H1 (cell line): ENCODE results near the gene PTPRC. TPM values are rescaled to one million over a fixed set of nuclear protein-coding genes. Genes with fewer than 3 reads are reported as not detected.

Experiments
- EGR1 ChIP-seq: IDR thresholded peaks from 2 replicates; pipeline ENCODE4 v1.6.1; 2011; ENCODE audit warnings: low read depth, low read length, borderline replicate concordance
- FOSL1 ChIP-seq: IDR thresholded peaks from 2 replicates; pipeline ENCODE4 v1.6.1; 2011; ENCODE audit warnings: mild to moderate bottlenecking, low read depth, low read length, moderate library complexity; ENCODE audit not compliant: insufficient read depth
- GTF2F1 ChIP-seq: IDR thresholded peaks from 2 replicates; pipeline ENCODE4 v1.6.1; 2012; ENCODE audit warnings: low read depth, low read length, improper control_type of control experiment, borderline replicate concordance
- SP4 ChIP-seq: IDR thresholded peaks from 2 replicates; pipeline ENCODE4 v1.6.1; 2012; ENCODE audit warnings: low read length, inconsistent platforms
- polyA plus RNA-seq, 7 experiments: library from polyadenylated mRNA; depleted of rRNA in 3 of 7; stranded (reverse) in 5 of 7; unstranded in 2 of 7; fragments of >200 nt in 5 of 7; fragments of 200-250 nt in 2 of 7; gene quantifications; 1 replicate in 5 of 7; 2 replicates in 1 of 7; 4 replicates in 1 of 7; pipeline versions ENCODE4 v1.2.1 to v1.2.3, GENCODE V29; 2011 to 2013; ENCODE audit warnings: missing spikeins in 2 of 7, mixed read lengths in 2 of 7
- total RNA-seq: library from RNA; stranded (reverse); fragmentation: NEBNext Ultra II Directional; extraction: Animal tissue kit (Norgen Biotek cat#: 25700); gene quantifications from 2 replicates; pipeline ENCODE4 v1.2.1, GENCODE V29; 2021
- TF ChIP-seq, protein P1 (sequence below): fragments of 300-600 bp; sonication (generic); IDR thresholded peaks from 2 replicates; pipeline ENCODE4 v1.7.1; 2012; ENCODE audit warnings: low read length, moderate library complexity, mild to moderate bottlenecking, inconsistent platforms; ENCODE audit not compliant: insufficient replicate concordance

PTPRC gene
- total and polyA plus RNA-seq, 2 of the 8 experiments (the other 6 are each of a cell fraction or from before 2014, with no cell fraction given), result 0.05 TPM; not detected in 1

DNA sequence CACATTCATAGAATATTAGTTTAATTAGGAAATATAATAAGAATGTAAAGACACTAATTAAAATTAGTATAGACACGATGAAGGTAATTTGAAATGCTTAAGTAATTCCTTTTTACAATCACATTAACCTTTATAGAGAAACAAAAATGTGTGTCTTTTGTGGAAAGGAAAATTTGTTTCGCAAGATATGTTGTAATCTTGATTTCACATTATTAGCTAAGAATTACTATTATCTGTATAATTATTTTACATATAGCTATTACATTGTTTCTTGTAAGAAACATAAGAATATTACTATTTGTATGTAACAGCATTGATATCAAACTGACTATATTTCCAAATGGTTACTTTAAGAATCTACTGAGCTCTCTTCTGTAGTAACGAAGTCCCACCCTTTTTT is 111.2 kb downstream of the PTPRC start (continued):
- TF ChIP-seq, protein P1, sequence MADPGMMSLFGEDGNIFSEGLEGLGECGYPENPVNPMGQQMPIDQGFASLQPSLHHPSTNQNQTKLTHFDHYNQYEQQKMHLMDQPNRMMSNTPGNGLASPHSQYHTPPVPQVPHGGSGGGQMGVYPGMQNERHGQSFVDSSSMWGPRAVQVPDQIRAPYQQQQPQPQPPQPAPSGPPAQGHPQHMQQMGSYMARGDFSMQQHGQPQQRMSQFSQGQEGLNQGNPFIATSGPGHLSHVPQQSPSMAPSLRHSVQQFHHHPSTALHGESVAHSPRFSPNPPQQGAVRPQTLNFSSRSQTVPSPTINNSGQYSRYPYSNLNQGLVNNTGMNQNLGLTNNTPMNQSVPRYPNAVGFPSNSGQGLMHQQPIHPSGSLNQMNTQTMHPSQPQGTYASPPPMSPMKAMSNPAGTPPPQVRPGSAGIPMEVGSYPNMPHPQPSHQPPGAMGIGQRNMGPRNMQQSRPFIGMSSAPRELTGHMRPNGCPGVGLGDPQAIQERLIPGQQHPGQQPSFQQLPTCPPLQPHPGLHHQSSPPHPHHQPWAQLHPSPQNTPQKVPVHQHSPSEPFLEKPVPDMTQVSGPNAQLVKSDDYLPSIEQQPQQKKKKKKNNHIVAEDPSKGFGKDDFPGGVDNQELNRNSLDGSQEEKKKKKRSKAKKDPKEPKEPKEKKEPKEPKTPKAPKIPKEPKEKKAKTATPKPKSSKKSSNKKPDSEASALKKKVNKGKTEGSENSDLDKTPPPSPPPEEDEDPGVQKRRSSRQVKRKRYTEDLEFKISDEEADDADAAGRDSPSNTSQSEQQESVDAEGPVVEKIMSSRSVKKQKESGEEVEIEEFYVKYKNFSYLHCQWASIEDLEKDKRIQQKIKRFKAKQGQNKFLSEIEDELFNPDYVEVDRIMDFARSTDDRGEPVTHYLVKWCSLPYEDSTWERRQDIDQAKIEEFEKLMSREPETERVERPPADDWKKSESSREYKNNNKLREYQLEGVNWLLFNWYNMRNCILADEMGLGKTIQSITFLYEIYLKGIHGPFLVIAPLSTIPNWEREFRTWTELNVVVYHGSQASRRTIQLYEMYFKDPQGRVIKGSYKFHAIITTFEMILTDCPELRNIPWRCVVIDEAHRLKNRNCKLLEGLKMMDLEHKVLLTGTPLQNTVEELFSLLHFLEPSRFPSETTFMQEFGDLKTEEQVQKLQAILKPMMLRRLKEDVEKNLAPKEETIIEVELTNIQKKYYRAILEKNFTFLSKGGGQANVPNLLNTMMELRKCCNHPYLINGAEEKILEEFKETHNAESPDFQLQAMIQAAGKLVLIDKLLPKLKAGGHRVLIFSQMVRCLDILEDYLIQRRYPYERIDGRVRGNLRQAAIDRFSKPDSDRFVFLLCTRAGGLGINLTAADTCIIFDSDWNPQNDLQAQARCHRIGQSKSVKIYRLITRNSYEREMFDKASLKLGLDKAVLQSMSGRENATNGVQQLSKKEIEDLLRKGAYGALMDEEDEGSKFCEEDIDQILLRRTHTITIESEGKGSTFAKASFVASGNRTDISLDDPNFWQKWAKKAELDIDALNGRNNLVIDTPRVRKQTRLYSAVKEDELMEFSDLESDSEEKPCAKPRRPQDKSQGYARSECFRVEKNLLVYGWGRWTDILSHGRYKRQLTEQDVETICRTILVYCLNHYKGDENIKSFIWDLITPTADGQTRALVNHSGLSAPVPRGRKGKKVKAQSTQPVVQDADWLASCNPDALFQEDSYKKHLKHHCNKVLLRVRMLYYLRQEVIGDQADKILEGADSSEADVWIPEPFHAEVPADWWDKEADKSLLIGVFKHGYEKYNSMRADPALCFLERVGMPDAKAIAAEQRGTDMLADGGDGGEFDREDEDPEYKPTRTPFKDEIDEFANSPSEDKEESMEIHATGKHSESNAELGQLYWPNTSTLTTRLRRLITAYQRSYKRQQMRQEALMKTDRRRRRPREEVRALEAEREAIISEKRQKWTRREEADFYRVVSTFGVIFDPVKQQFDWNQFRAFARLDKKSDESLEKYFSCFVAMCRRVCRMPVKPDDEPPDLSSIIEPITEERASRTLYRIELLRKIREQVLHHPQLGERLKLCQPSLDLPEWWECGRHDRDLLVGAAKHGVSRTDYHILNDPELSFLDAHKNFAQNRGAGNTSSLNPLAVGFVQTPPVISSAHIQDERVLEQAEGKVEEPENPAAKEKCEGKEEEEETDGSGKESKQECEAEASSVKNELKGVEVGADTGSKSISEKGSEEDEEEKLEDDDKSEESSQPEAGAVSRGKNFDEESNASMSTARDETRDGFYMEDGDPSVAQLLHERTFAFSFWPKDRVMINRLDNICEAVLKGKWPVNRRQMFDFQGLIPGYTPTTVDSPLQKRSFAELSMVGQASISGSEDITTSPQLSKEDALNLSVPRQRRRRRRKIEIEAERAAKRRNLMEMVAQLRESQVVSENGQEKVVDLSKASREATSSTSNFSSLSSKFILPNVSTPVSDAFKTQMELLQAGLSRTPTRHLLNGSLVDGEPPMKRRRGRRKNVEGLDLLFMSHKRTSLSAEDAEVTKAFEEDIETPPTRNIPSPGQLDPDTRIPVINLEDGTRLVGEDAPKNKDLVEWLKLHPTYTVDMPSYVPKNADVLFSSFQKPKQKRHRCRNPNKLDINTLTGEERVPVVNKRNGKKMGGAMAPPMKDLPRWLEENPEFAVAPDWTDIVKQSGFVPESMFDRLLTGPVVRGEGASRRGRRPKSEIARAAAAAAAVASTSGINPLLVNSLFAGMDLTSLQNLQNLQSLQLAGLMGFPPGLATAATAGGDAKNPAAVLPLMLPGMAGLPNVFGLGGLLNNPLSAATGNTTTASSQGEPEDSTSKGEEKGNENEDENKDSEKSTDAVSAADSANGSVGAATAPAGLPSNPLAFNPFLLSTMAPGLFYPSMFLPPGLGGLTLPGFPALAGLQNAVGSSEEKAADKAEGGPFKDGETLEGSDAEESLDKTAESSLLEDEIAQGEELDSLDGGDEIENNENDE, result no peak
- TF ChIP-seq GTF2F1, result no peak
- no peak for TF ChIP-seq FOSL1
- TF ChIP-seq SP4, result no peak
- no peak for TF ChIP-seq EGR1
